ENCODE measurements around the gene ABCC10.

ABCC10 gene

GRCh38 chr6:43468240-43468639 lies 40.9 kb downstream of the ABCC10 start:
- no peak for DNase-seq (ENCODE audit: low read depth in 3 of 3)

DNA sequence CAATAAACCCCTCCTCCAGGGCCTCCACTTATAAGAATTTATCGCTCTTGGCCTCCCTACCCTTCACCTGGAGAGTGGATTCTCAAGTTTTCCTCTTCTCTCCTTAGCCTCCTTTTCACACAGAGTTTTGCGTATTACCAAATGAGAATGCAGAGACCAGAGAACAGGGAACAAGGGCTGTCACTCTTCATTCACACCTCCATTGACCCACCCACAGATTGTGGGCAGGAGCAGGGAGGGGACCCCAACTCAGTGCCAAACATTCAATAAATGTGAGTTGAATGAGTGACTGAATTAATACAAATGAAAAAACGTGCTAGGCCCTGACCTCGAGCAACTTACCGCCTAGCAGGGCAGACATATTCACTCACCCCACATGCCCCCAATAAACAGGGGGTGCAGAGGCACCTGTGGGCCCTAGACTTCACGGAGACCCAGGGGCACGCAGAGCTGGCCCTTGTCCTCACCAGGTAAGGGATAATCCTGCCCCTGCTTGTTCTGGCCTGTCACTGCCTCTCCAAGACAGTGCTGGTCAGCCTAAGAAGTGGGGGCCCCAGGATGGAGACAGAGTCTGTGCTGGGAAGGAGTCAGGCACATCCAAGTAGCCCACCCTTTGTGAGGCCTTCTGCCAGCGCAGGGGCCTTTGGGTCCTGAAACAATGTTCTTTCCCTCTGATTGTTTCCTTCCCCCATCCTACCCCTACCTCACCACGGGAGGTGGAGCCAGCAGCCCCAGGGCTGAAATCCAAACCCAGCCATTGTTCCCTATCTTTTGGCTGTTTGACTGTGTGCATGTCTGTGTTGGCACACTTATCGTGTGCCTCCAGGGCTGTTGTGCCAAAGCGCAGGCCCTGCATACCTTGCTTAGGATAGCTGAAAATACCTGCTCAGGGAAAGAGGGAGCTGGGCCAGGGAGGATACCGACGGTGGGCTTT lies 41.7 kb downstream of the ABCC10 start:
- no peak for DNase-seq (ENCODE audit: low read depth in 3 of 3)

DNA sequence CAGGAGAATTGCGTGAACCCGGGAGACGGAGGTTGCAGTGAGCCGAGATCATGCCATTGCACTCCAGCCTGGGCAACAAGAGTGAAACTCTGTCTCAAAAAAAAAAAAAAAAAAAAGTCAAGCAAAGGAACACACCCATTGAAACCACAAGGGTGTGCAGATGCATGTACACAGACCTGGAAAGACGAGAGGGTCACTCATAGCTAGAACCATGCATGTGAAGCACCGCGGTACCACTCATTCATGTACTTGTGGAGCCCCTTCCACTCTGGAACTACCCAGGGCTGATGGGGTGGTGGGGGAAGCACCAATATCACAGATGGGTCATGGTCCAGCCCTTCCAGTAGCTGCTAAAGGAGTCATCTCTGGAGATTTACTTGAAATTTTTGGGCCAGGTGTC lies 42.6 kb downstream of the ABCC10 start:
- no peak for DNase-seq (ENCODE audit: low read depth in 3 of 3)

DNA sequence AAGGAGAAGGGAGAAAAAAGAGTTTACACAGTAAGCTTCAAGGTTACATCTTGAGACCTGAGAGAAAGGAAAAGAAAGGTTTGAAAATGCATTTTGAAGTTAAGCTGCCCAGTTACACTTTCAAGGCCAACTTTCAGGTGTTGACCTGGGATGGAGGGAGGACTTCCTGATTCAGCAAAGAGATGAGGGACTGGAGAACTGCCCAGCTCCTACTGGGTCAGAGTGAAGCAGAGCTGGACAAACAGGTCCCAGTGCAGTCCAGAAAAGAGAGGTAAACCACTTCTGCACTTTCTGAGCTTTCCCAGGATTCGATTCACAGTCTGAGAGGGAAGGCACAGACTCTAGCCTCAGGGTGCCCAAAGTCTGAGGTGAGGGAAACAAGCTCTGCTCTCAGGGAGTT lies 44.1 kb downstream of the ABCC10 start:
- no peak for DNase-seq (ENCODE audit: low read depth in 3 of 3)

DNA sequence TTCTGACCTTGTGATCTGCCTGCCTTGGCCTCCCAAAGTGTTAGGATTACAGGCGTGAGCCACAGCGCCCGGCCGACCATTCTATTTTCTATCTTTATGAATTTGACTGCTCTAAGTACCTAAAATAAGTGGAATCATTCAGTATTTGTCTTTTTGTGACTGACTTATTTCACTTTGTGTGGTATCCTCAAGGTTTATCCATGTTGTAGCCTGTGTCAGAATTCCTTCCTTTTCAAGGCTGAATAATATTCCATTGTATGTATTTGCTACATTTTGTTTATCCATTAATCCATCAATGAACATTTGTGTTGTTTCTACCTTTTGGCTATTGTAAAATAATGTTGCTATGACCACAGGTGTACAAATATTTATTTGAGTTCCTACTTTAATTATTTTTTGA lies 45.2 kb downstream of the ABCC10 start:
- DNase-seq (ENCODE audit: low read depth in 3 of 3) = no peak

DNA sequence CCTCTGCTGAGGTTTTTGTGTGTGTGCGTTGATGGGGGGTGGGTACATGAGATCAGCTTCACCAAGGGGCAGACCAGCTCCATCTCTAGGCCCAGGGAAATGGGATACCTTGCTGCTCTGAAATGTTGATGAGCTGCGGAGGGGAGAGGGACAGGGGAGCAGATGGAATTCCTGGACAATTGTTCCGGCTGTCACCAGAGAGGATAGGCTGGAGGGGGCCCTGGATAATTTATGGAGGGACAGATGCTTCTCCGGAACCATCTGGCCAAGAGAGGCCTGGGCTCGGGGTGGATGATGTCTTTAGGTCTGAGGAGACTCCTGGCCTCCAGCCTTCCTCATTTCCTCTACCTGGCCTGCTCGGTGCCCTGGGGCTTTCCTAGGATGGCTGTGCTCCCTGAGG lies 48.2 kb downstream of the ABCC10 start:
- no peak for DNase-seq (ENCODE audit: low read depth in 3 of 3)

GRCh38 chr6:43476746-43477145 lies 49.4 kb downstream of the ABCC10 start:
- no peak for DNase-seq (ENCODE audit: low read depth in 3 of 3)

DNA sequence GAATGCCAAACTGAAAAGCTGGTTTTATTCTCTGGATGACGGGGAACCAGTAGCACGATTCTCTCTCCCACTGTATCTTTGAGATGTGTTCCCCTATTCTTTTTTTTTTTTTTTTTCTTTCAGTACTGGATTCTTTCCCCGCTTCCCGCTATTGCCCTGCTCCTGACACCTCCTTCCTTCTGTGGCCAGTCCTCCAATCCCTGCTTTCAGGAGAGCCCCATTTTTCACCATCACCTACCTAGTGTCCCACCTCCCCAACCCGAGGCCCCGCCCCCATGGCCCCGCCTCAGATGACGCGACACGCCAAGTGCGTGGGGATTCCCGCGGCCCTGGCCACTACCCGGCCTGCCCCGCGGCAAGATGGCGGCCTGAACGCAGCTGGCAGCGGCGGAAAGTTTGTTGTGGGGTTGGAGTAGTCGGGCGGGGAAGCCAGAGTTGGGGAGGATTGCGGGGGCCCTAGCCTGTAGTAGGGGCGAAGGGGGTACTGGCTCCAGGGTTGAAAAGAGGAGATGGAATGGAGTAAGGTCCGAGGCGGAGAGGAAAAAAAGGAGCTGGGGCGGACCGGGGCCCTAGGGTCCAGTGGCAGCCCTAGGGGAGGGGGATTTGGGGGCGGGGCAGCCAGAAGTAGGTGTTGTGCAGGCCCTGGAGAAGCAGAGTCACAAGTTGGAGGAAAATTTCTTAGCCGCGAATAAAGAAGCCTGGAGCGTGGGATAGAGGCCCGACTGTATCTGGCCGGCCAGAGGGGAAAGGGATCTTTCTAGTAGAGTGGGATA lies 50.1 kb downstream of the ABCC10 start, which contains the start of gene TJAP1:
Gene TJAP1, plus strand, starts transcription at position 336 of the 773 bp plus-strand sequence. CDS start 21,432 bp downstream, outside the sequence.
- peak; percentile 93 to 99 (median 93) for DNase-seq (ENCODE audit: low read depth in 3 of 3)

GRCh38 chr6:43478008-43478372 lies 50.6 kb downstream of the ABCC10 start:
- no peak for DNase-seq (ENCODE audit: low read depth in 3 of 3)

GRCh38 chr6:43481075-43481474 lies 53.7 kb downstream of the ABCC10 start:
- DNase-seq (ENCODE audit: low read depth in 3 of 3) = peak in 1 of 3 donors; percentile 15

DNA sequence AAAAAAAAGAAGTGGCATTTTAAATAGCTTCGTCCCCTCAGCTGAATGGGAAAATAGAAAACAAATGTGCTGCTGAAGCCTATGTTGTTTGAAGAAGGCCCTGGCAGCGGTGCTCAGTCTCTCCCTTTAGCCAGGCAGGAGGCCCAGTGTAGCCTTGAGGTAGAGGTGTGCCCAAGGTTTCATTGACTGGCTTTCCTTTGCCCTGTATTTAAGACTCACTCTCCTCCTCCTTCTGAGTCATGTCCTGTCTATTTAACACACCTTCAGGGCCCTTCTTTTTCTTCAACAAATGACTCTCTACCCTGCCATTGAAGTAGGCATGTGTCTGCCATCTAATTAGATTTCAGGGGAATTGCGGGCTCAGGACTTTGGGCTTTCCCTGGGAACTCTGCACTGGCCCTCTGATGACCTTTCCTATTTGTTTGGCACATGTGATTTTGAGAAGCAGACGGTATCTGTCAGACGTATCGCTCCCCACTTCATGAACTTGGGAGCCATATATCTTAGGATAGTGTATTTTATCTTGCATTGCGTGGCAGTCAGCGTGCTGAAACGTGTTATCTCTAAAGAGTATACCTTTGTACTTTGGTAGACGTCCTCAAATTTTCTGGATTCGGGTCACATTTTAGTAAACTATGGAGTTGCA lies 54.4 kb downstream of the ABCC10 start:
- DNase-seq (ENCODE audit: low read depth in 3 of 3) = no peak

- no peak for DNase-seq (ENCODE audit: low read depth in 3 of 3)
These were observed 61.4 kb downstream of the ABCC10 start for GRCh38 chr6:43488667-43489276.

GRCh38 chr6:43489277-43490072 lies 62.1 kb downstream of the ABCC10 start:
- DNase-seq (ENCODE audit: low read depth in 3 of 3) = no peak

- DNase-seq (ENCODE audit: low read depth in 3 of 3) = no peak
These were observed 63.2 kb downstream of the ABCC10 start for GRCh38 chr6:43490523-43490939.

- no peak for DNase-seq (ENCODE audit: low read depth in 3 of 3)
These were observed 64.7 kb downstream of the ABCC10 start for GRCh38 chr6:43491750-43492661.

GRCh38 chr6:43492673-43493072 lies 65.3 kb downstream of the ABCC10 start:
- no peak for DNase-seq (ENCODE audit: low read depth in 3 of 3)

- DNase-seq (ENCODE audit: low read depth in 3 of 3) = no peak
These were observed 65.9 kb downstream of the ABCC10 start for GRCh38 chr6:43493230-43493629.

GRCh38 chr6:43493833-43494232 lies 66.5 kb downstream of the ABCC10 start:
- DNase-seq (ENCODE audit: low read depth in 3 of 3) = no peak

GRCh38 chr6:43494321-43494720 lies 67.0 kb downstream of the ABCC10 start:
- no peak for DNase-seq (ENCODE audit: low read depth in 3 of 3)

- no peak for DNase-seq (ENCODE audit: low read depth in 3 of 3)
These were observed 67.4 kb downstream of the ABCC10 start for GRCh38 chr6:43494766-43495165.
